GM21447 (cell line): ENCODE results near the gene FBRS.
A peak's percentile ranks its signal among the peaks of the same experiment; 100 is the strongest.

ENCODE experiments used
- ATAC-seq: cut with Tn5 transposase; IDR thresholded peaks from one replicate; pipeline ENCODE4 v1.9.1; 2021; ENCODE audit not compliant: unreplicated experiment

The FBRS gene

DNA sequence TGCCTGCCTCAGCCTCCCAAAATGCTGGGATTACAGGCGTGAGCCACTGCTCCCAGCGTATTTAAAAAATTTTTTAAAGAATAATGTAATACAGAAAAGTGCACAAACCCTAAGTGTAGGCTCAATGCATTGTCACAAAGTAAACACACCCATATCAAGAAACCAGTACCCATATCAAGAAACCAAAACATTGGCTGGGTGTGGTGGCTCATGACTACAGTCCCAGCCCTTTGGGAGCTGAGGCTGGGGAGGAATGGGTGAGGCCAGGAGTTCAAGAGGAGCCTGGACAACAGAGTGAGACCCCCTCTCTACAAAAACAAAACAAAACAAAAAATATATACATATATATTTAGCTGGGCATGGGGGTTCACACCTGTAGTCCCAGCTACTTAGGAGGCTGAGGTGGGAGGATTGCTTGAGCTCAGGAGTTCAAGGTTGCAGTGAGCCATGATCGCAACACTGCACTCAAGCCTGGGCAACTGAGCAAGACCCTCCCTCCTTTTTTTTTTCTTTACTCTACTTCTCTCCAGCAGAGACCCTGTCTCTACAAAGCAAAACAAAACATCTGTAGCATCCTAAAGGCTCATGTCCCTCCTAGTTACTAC, 16.8 kb upstream of the FBRS start:
- ATAC-seq = no peak

DNA sequence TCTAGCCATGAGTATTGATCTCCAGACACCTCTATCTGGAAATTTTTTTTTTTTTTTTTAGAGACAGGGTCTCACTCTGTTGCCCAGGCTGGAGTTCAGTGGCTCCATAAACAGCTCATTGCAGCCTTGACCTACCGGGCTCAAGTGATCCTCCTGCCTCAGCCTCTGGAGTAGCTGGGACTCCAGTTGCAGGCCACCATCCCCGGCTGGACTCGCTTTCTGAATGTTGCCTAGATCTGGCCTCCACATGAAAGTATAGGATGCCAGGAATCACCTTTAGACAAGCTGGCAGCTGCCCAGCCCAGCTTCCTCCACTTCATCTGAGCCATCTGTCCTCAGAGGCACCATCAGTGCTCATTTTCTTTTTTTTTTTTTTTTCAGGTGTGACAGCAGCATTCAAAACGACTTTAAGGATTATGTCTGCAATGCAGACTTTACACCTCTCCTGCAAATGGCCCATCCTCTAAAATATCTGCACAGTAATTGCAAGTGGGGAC, 13.8 kb upstream of the FBRS start:
- no peak for ATAC-seq

DNA sequence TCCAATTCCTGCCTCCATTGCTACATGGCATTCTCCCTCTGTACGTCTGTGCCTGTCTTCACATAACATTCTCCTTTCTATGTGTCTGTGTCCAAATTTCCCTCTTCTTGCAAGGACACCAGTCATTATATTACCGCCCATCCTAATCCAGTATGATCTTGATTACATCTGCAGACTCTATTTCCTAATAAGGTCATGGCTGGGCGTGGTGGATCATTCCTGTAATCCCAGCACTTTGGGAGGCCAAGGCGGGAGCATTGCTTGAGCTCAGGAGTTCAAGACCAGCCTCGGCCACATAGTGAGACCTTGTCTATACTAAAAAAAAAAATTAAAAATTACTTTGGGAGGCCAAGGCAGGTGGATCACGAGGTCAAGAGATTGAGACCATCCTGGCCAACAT, 12.5 kb upstream of the FBRS start:
- ATAC-seq = no peak

DNA sequence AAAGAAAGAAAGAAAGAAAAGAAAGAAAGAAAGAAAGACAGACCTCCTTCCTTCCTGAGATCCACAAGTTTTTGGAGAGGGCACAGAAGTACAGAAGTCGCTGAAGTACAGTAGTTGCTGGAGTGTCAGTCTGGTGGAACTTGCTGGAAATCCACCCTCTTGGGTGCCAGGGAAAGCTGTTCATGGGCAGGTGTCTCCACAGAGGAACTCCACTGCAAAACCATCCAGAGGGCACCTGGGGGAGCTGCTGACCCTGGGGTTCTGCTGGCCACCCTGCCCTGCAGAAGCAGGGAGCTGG, 11.0 kb upstream of the FBRS start:
- no peak for ATAC-seq

DNA sequence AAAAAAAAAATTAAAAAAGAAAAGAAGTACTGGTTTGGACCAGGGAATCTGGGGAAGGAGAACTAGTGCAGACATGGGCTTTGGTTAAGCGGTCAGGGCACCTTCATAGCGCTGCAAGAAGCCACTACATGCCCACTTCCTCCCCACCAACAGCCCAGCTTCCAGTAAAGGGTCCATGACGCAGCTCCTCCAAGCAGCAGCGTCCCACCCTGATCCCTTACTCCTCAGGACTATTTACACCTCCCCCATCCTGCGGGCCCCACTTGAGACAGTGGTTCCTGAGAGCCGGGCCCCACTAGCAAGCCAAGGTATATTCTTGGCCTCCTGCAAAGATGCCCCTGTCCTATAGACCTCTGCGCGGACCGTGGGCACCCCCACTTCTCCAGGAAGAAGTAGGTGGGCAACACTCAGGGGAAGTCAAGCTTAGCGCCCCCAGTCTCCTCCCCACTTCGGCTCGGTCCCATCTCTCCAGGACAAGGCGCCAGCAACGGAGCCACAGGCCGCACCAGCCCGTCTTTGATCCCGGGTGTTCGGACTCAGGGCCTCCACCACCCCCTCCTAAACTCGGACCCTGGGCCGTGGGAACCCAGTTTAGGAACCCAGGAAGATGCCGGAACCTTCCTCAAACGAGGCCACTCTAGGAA, 8.4 kb upstream of the FBRS start:
- ATAC-seq = no peak

DNA sequence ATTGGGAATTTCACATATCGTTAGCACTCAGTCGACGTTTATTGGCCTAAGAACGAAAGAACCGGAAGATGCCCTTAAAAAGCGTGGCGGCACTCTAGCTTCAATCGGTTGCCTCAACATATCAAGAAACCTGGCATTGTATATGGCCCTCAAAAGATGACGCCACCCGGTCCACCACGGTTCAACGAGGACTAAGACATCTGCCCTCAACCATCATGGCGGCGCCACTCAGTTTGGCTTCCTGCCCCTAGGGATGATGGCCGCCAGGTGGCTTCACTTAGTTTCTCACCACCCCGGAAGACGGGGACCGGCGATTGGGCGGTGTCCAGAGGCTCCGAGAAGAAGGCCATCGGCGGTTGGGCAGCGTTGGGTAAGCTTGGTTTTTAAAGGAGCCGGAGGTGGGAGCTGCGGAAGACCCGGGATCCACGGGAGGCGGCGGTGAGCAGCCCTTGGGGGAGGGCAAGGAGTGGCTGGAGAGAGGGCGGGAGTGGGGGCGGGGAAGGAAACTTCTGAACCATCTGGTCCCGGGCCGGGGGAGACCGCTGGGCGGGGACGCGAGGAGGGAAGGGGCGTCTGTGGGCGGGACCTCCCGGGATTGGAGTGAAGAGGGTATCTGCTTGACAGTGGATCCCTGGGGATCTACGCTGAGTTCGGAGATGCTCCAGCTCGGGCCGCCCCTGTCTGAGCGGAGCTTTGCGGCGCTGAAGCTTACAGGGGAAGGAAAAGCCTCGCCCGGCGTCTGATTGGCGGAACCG, 7.7 kb upstream of the FBRS start, which contains the start of gene PRR14:
Gene PRR14 (plus strand): TSS at position 592 of the 755 bp plus-strand sequence. CDS start 686 bp downstream, outside the sequence.
- peak; percentile 63 for ATAC-seq

DNA sequence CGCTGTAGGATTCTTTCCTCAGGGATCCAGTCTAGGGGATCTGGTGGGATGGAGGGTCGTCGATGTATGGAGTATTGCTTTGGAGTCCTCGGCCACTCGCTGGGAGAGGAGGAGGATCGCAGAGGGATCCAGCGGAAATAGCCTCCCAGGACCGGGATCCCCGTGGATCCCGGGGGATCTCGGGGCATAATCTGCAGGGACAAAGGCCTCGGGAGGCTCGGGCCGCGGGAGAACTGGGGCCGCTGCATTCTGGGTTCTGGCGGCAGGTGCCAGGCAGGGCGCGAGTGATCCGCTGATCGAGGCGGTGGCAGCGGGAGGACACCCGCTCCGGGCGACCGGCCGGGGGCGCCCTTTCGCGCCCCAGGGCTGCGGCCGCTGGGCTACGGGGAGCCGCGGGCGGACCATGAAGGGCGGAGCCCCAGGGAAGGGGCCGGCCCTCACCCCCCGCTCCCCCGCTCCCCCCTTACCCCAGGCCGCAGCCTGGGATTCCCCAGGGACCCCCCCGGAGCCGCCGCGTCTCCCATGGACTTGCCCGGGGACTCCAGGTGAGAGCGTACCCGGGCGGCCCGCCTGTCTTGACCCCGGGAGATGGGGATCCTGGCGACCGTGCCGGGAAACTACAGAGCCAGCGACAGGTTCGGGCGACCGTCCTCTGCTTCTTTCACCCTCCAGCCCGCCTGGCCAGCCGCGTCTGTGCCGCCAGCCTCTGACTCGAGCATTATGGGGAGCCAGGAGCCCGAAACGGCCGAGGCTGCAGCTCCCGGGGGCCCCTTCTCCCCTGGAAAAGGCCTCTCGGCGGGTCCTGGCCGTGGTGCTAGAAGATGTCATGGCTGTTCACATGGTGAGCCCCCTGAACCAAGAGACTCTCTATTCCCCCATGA, 6.9 kb upstream of the FBRS start:
- peak; percentile 37 for ATAC-seq

DNA sequence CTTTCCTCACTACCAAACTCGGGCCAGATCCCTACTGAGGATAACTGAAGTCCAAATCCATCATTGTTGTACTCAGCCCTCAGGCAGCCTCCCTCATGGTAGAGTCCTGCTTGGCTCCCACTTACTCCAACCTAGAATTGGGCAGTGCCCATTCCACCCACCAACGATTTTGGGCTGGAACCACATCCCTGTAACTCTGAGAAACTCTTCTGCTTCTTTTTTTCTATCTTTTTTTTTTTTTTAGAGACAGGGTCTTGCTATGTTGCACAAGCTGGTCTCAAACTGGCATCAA, 6.3 kb upstream of the FBRS start:
- no peak for ATAC-seq

DNA sequence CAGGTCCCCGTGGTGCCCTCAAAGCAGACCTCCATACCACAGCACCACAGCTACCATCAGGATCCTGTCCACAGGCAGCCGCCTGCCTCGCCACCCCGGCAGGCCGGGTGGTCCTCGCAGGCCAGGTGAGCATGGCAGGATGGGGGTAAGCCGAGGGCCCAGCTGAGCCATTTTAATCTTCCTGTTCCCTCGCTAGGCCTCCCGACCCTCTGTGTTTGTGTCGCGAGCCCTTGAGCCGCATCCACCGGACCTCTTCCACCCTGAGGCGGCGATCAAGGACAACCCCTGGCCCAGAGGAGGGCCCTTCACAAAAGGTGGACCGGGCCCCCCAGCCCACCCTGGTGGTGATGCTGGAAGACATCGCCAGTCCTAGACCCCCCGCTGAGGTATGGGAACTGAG, 5.5 kb upstream of the FBRS start:
- no peak for ATAC-seq

DNA sequence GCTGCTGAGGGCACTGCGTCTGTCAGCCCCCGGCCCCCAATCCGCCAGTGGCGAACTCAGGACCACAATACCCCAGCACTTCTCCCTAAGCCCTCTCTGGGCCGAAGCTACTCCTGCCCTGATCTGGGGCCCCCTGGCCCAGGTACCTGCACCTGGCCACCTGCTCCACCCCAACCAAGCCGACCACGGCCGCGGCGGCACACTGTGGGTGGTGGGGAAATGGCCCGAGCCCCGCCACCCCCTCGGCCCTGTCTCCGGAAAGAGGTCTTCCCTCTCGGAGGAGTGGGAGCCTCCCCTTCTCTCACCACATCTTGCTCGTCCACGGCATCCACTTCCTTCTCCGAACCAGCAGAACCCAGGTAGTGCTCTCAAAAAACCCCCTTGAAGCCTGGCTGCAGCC, 3.4 kb upstream of the FBRS start:
- ATAC-seq = no peak

DNA sequence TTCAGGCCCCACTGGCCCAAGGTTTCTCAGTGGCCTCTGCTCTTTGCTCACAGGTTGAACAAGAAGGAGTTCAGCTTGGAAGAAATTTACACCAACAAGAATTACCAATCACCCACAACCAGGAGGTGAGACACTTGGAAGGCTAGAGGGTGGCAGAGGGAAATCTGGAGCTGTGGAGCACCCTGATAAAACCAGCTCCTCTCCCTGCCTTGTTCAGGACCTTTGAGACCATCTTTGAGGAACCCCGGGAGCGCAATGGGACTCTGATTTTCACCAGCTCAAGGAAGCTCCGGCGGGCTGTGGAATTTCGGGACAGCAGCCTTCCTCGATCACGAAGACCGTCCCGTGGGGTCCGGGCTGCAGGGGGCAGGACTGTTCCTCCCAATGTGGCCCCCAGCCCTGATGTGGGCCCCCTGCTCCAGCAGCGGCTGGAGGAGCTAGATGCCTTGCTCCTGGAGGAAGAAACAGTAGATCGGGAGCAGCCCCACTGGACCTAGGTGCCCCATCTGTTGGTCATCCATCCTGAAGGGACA, 2.4 kb upstream of the FBRS start:
- ATAC-seq = no peak

DNA sequence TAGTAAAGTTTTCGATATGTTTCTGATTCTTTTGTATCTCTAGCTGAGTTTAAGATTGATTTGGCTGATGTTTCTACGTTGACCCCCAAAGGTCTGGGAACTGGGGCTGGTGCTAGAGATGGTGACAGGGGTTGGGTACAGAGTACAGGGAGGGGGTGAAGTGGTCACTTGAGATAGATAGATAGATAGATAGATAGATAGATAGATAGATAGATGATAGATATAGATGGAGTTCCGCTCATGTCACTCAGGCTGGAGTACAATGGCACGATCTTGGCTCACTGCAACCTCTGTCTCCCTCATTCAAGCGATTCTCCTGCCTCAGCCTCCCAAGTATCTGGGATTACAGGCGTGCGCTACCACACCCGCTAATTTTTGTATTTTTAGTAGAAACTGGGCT, 1.8 kb upstream of the FBRS start:
- ATAC-seq = no peak

DNA sequence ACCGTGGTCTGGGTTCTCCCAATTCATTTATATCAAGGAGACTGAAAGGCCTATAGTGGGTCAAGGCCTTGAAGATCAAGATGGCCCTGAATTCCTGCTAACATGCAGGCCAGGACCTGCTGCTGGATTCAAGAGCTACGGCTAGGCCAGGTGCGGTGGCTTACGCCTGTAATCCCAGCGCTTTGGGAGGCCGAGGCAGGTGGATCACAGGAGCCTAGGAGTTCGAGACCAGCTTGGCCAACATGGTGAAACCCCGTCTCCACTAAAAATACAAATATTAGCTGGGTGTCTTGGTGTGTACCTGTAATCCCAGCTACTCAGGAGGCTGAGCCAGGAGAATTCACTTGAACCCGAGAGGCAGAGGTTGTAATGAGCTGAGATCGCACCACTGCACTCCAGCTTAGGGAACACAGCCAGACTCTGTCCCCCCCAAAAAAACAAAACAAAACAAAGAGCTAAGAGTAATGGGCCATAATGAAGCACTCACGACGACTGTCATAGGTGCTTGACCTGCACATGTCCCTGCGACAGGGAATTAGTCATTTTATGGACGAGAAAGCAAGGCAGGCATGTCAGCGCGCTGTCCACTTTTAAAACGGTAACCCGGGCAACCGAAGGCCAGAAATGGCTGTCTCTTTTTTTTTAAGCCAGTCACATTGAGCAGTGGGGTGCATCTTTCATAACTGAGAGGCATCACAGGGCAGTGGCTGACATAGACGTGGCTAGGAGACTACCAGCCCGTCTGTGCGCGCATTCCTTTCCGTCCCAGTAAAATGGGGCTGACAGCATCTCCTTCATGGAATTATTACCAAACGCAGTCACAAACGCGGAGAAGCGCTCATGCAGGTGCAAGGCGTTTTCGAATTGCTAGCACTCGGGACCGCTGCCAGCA, 1.0 kb upstream of the FBRS start:
- no peak for ATAC-seq

DNA sequence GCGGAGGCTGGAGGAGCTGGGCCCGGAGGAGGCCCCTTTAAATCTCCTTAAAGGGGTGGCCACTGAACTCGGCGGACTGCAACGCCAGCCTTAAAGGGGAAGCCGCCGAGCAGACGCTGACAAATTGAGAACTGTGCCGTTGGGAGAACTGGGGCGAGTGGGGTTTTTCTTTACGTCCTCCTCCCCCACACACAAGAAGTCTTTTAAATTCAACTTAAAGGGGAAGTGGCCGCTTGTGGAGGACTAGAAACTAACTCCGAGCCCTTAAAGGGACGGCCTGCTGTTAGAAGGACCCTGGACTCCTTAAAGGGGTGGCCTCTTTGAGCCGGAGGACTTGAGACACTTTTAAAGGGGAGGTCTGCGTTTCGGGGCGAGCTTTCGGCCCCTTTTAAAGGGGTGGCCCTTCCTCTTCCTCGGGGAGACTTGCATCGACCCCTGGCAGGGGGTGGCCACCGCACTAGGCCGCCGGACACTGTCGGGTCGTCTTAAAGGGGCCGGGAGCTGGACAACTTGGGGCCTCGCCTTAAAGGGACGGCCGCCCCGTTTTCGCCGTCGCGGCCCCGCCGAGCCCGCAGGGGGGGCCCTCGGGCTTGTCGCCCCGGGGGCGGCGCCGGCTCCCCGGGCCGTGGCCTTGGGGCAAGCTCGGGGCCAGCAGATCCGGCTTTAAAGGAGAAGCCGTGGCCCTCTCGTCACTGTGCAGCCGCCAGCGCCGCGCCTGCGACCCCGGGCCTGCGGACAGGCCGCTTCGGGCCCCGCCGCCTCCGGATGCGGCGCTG, 688 bp downstream of the FBRS start:
- ATAC-seq = peak; percentile 33

DNA sequence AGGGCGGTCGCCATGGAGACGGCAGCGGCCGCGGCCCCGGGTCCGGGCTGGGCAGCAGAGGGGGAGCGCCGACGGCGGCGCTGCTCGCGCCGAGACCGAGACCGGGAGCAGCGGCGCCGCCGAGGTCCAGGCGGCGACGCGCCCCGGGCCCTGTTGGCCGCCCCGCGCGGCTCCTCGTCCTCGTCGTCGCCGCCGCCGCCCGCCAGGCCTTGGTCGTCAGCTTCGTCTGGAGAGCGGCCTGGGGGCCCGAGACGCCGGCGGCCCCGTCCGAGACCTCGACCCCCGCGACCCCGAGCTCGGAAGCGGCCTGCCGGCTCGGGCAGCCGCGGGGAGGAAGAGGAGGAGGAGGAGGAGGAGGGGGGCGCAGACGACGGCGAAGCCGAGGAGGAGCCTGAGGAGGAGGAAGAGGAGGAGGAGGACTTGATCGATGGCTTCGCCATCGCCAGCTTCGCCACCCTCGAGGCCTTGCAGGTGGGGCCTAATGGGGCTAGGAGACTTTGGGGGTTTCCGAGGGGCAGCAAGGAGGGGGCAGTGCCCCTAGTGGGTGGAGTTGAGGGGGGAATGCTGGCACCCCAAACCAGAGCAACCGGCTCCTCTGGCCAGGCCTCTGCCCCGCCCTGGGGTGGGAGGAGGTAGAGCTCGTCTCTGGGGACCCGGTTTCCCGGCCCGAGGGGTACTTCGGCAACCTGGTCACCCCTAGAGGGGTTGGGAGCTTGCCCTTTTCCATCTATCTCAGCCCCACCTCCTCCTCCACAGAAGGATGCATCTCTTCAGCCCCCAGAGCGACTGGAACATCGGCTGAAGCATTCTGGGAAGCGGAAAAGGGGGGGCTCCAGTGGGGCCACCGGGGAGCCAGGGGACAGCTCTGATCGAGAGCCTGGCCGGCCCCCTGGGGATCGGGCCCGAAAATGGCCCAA, 1.5 kb downstream of the FBRS start:
- no peak for ATAC-seq

DNA sequence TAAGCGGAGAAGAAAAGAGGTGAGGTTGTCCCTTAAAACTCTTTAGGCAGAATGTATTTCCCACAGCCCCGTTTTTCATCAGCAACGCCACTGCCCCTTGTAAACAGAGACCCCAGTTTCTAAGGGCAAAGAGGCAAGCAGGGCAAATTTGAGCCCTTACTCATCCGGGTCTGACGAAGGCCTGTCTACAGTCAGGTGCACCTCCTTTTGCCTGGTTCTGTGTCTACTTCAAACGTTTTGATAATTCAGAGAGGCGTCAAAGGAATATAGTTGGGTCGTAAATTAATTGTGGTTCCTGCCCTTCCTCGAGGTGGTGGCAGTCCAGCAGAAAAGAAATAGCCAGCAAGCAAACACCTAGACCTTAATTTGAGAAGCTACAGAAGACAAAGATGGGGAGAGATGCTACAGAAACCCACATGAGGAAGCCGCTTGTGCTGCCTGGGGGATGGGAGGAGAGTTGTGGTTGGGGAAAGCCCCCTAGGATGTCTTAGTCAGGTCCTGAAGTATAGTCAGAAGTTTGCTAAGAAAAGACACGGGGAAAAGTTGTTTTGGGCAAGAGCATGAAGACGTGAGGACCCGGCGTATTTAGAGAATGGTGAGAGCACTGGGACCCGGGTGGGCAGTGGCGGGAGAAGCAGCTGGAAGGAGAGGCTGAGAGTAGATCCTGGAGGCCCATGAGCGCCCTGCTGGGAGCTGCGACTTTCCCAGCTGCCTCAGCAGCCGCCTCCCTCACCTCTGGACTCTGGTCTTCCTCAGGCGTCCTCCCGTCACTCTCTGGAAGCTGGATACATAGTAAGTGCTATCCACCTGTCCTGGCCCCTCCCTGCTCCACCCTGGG, 2.4 kb downstream of the FBRS start:
- no peak for ATAC-seq

DNA sequence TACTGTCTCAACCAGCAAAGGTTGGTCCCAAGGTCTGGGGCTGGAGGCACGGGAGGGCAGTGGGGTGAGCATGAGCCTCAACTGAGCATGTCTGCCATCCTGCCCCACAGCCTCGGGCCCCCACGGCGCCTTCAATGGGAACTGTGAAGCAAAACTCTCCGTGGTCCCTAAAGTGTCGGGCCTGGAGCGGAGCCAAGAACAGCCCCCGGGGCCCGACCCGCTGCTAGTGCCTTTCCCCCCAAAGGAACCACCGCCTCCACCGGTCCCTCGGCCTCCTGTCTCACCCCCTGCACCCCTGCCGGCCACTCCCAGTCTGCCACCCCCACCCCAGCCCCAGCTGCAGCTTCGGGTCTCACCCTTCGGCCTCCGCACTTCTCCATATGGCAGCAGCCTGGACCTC, 4.2 kb downstream of the FBRS start:
- no peak for ATAC-seq

DNA sequence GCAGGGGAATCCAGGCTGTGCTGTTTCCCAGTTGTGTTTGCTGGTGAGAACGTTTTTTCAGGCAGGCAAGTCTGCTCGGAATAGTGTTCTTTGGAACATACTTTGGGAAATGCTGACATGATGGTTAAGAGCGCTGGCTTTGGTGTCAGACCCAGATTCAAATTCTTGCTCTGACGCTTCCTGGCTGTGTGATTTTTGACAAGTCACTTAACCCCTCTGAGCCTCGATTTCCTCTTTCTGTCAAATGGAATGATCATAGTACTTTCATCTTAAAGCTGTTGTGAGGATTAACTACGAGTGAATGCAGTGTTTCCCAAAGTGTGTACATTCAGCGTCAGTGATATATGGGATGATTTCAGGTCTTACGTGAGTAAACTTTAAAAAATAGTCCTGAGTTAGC, 4.8 kb downstream of the FBRS start:
- ATAC-seq = no peak
